HG02571 (cell line): ENCODE data around the gene GABRA5.

Experiments used
- ATAC-seq: cut with Tn5 transposase; IDR thresholded peaks from one replicate; pipeline ENCODE4 v1.9.1; 2021; ENCODE audit warnings: mild to moderate bottlenecking, moderate library complexity; ENCODE audit not compliant: unreplicated experiment

GABRA5 gene

DNA sequence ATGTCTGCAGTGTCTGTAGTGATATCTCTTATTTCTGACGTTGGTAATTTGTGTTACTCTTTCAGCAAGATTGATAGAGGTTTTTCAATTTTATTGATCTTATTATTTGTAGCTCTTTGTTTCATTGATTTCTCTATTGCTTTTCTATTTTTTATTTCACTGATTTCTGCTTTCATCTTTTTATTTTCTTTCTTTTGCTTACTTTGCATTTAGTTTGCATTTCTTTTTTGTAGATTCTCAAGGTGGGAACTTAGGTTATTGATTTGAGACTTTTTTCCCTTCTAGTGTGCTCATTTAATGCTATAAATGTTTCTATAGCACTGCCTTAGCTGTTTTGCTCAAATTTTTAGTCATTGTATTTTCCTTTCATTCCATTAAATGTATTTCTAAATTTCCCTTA is 54.6 kb downstream of the GABRA5 start:
- ATAC-seq: no peak

- ATAC-seq: no peak
Observed at GRCh38 chr15:26926081-26926480, 59.2 kb downstream of the GABRA5 start.

GRCh38 chr15:26928051-26928450 is 61.2 kb downstream of the GABRA5 start:
- ATAC-seq: no peak

DNA sequence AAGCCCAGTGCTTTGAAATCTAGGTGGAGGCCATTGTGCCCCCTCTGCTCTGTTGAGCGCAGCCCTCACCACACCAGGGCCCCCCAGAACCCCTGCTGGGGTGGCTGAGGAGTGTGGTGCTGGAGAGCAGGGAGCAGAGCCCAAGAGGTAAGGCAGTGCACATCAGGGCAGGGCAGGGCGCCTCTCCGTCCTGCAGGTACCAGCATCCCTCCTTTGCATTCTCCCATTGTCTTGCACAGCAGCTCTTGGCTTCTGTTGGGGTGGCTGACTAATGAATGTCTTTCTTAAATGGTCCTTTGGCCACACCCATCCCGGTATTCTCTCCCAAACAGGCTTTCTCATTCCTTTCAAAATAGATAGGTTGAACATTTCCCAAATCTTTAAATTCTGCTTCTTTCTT is 62.7 kb downstream of the GABRA5 start:
- no peak for ATAC-seq

GRCh38 chr15:26934848-26935247 is 68.0 kb downstream of the GABRA5 start:
- no peak for ATAC-seq

- no peak for ATAC-seq
Observed at GRCh38 chr15:26935322-26935721, 68.5 kb downstream of the GABRA5 start.

DNA sequence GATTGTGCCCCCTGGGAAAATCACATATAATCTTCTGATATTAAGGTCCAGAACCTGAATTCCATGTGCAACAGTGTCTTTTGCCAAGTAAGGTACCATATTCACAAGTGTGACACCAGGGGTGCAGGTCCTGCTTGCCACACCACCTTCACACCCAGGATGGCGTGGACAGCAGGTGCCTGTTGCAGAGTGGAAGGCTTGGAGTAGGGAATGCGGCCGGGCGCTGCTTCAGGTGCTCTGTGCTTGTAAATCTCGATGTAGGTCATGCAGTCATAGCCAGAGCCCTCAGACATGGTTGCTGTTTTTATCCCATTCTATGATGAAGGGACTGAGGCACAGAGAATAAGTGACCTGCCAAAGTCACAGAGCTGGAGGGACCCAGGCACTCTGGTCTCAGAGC is 69.6 kb downstream of the GABRA5 start:
- no peak for ATAC-seq

- no peak for ATAC-seq
Observed at GRCh38 chr15:26937134-26937533, 70.3 kb downstream of the GABRA5 start.

DNA sequence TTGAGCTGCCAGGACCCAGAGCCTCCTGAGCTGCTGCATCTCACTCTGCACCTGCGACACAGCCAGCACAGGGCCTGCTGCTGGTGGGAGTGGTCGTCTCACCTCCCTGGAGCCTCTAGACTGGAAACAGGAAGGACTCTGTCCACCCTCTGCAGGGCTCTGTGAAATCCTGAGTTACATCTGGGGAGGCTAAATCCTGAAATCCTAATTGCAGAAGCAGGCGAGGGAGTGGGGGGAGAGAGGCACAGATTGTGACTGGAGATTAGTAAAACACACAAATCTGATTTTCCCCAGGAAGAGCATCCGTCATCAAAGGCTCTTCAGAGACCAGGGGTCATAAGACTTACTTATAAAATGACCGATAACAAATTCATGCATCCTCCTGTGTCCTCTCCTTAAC is 72.5 kb downstream of the GABRA5 start:
- ATAC-seq: no peak

DNA sequence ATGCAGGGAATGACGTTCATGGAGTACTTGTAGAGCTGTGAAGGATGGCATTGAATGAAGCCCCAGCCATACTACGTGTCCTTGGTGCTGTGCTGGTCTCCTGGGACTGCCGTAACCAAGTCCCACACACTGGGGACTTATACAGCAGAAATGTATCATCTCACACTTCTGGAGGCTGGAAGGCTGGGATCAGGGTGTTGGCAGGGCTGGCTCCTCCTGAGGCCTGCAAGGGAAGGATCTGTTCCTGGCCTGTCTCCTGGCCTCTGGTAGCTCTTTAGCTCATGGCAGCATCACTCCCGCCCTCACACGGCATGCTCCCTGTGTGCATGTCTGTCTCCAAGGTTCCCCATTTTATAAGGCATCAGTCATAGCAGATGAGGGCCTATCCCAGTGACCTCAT is 74.6 kb downstream of the GABRA5 start:
- no peak for ATAC-seq

DNA sequence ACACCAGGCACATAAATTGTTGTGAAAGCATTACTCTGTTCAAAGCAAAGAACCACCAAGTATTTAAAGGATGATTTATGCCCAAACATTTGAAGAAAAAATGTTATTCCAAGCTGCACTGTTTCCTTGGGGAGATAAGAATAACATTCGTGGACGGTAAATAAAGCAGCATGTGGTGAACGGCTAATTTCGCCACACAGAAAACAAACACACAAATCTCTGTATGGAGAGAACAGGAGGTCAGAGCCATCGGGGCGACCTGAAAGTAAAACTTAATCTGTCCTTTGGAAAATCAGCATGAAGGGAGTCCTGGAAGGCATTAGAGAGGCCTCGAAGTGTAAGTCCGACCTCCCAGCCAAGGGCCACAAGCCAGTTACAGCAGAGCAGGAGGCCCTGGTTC is 77.0 kb downstream of the GABRA5 start:
- no peak for ATAC-seq

GRCh38 chr15:26945046-26945445 is 78.2 kb downstream of the GABRA5 start:
- ATAC-seq: no peak

DNA sequence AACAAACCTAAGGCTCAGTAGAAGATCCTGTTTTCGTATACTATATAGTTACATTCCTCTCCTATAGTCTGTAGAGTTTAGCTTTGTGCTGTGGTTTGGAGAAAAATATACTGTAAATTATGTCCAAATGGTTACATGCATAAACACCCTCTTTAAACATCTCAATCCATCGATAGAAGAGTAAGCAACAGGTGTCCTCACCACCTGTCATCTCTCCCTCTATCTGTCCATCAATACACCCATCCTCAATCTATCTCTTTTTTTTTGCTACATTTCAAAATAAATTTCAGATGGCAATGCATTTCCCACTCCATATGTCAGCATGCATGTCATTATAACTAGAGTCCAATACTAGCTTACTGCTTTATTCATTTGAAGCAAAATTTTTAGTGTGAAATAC is 83.1 kb downstream of the GABRA5 start:
- ATAC-seq: no peak

- no peak for ATAC-seq
Observed at GRCh38 chr15:26954403-26954802, 87.5 kb downstream of the GABRA5 start.

GRCh38 chr15:26967719-26968269 is 100.9 kb downstream of the GABRA5 start:
- no peak for ATAC-seq

- ATAC-seq: no peak
Observed at GRCh38 chr15:26968806-26969205, 101.9 kb downstream of the GABRA5 start.

DNA sequence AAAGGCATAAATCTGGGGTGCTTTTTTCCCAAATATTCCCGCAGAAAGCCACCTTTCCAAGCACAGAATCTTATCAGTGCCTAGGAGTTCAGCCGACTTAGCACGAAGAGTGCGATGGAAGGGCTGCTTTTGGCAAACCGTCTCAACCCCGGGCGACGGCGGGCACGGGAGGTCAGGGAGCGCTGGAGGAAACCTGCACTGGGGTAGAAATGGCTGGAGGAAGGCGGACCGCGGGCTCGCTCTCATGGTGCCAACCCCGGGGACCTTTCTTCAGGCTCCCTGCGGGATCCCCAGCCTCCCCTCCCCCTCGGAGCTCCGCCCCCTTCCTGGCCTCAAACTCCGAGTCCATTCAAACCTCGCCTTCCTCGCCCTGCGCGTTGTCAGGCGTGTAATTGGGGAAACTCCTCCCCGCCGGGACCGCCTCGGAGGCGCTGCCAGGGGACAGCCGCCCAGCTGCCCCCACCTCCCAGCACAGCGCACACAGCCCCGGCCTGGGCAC is 103.9 kb downstream of the GABRA5 start, which contains the start of gene GABRG3:
GABRG3 (plus strand) TSS at position 470 of the 499 bp plus-strand sequence.
- ATAC-seq: no peak

DNA sequence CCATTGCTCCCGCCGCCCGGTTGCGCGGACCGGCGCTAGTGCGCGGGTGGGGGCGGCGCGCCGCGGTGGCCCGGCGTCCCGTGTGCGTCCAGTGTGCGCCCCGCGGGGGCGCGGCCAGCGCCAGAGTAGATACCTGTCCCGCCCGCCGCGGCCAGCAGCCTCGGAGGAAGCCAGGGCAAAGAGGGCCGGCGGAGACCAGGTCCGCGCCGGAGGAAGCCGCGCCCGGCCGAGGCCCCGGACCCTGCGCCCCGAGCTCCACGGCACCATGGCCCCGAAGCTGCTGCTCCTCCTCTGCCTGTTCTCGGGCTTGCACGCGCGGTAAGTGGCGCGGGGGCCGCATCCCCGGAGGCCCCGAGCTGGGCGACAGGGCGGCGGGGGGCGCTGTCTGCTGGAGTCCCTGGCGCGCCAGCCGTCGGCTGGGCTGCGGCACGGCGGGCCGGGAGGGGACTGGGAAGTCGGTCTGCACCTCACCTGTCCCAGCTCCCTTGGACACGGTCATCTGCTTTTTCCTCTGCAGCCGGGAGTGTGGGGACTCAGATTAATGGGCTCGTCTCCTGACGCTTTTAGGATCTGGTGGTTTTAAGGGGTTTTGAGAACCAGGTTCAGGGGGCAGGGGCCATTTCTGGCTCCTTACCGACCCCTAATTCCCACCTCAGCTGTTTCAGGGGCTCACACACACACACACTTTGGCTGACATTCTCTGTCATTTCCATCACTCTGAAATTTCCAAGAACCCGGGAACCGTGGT is 104.6 kb downstream of the GABRA5 start:
- ATAC-seq: no peak

DNA sequence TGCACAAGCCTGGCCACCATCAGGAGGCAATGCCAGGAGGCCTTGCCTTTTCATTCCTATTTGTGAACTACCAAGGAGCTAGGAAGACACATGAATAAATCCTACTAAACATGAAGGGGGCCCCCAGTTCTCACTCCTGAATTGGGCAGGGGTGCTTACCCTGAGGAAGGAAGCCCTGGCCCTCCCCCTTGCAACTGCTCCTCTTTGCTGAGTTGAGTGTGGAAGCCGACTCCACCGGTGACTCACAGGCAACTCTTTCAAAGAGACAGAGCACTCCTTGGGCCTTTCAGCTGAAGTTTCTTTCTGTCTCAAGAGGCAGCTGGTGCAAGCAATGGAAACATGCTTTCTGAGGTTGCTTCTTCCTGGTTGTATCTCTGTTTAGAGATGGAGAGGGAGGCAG is 105.8 kb downstream of the GABRA5 start:
- no peak for ATAC-seq

GRCh38 chr15:26974120-26974780 is 107.4 kb downstream of the GABRA5 start:
- no peak for ATAC-seq

- no peak for ATAC-seq
Observed at GRCh38 chr15:26981492-26981891, 114.6 kb downstream of the GABRA5 start.

- ATAC-seq: no peak
Observed at GRCh38 chr15:26983822-26984221, 117.0 kb downstream of the GABRA5 start.
